Natural killer cell (primary cell): Measurements from ENCODE around the gene COL24A1. TPM values are rescaled to one million over a fixed set of nuclear protein-coding genes. Genes with fewer than 3 reads are reported as not detected.
"Not testable (repeated sequence)": the region's sequence is repeated elsewhere in the genome, so short reads cannot be mapped to it uniquely, and the experiment has no call there.

Source experiments
- ATAC-seq, 3 donors: fragments of 150-1000 bp in 2 of 3; fragments of 200-7000 bp in 1 of 3; cut with Tn5 transposase; 1 replicate in 1 of 3; 2 replicates in 2 of 3; pipeline ENCODE4 v1.10.0; 2021; ENCODE audit warnings: mild to moderate bottlenecking in 2 of 3, moderate library complexity in 2 of 3
- DNase-seq, 2 donors: peaks; one replicate each; pipeline versions ENCODE4 v3.0.0 to v3.0.0-alpha.2; 2013 to 2021; ENCODE audit warnings: mixed read lengths in 1 of 2
- H3K27ac ChIP-seq: one replicate; pipeline ENCODE4 v1.5.1; 2013; ENCODE audit warnings: mild to moderate bottlenecking, low read length
- H3K27me3 ChIP-seq: one replicate; pipeline ENCODE4 v1.6.1; 2013; ENCODE audit warnings: low read length; ENCODE audit not compliant: control insufficient read depth, insufficient read depth
- H3K36me3 ChIP-seq: one replicate; pipeline ENCODE4 v1.6.1; 2013; ENCODE audit warnings: low read length; ENCODE audit not compliant: control insufficient read depth, insufficient read depth
- H3K4me1 ChIP-seq: one replicate; pipeline ENCODE4 v1.6.1; 2013; ENCODE audit warnings: low read length; ENCODE audit not compliant: control insufficient read depth, insufficient read depth
- H3K4me3 ChIP-seq: one replicate; pipeline ENCODE4 v1.5.1; 2013; ENCODE audit warnings: low read length
- H3K9me3 ChIP-seq: one replicate; pipeline ENCODE4 v1.6.1; 2013; ENCODE audit warnings: low read length; ENCODE audit not compliant: control insufficient read depth, insufficient read depth
- H3K27ac Mint-ChIP-seq, 2 donors: one replicate each; pipeline ENCODE4 v1.8.0; 2022; ENCODE audit warnings: mild to moderate bottlenecking in 2 of 2, mixed read lengths in 2 of 2, moderate library complexity in 1 of 2
- H3K27me3 Mint-ChIP-seq, 2 donors: one replicate each; pipeline ENCODE4 v1.8.0; 2022; ENCODE audit warnings: low read depth in 2 of 2, mixed read lengths in 2 of 2
- H3K36me3 Mint-ChIP-seq: one replicate; pipeline ENCODE4 v1.8.0; 2022; ENCODE audit warnings: mixed read lengths
- H3K4me1 Mint-ChIP-seq, 2 donors: one replicate each; pipeline ENCODE4 v1.8.0; 2022; ENCODE audit warnings: mixed read lengths in 2 of 2
- H3K4me3 Mint-ChIP-seq: one replicate; pipeline ENCODE4 v1.8.0; 2022; ENCODE audit warnings: mild to moderate bottlenecking, moderate library complexity, mixed read lengths
- H3K9me3 Mint-ChIP-seq, 2 donors: one replicate each; pipeline ENCODE4 v1.8.0; 2022; ENCODE audit warnings: mixed read lengths in 2 of 2
- CTCF ChIP-seq: fragments of 200-600 bp; IDR thresholded peaks from one replicate; pipeline ENCODE4 v1.8.0; 2022; ENCODE audit warnings: antibody characterized with exemption
- WGBS: methylation state at CpG from one replicate; pipeline ENCODE4 v1.1.7; 2013; ENCODE audit warnings: missing lambda C conversion rate; ENCODE audit not compliant: insufficient coverage; 5-methylcytosine and 5-hydroxymethylcytosine counted together
- intact Hi-C: fragments of 100-400 bp; cut with micrococcal nuclease; formaldehyde crosslinking; loops from one replicate; pipeline ENCODE4 v1.14.2; 2022
- total RNA-seq, 4 donors: library from RNA; stranded (reverse); fragments of 120-200 nt in 1 of 4; gene quantifications; one replicate each; pipeline versions ENCODE4 v1.2.3 to v1.2.4, GENCODE V29; 2013 to 2022

The COL24A1 gene
- total RNA-seq, 3 donors from 2014 or later (not counting 1 experiment from before 2014, with no cell fraction given), result 0.20 to 0.54 (median 0.54) TPM

GRCh38 chr1:85743814-85744213 is 412.8 kb downstream of the COL24A1 start:
- no peaks in the 10 kb centered on the region for H3K4me1 ChIP-seq
- ATAC-seq (no peak), DNase-seq (no peak)
- no peak overlapping the region for H3K4me3 ChIP-seq
- H3K4me1 Mint-ChIP-seq, result no peaks in the 10 kb centered on the region
- peaks cover 0 to 7% of the 10 kb centered on the region in 2 donors for H3K27me3 Mint-ChIP-seq
- H3K27ac Mint-ChIP-seq, result no peak overlapping the region
- TF ChIP-seq CTCF, result no peak
- H3K36me3 ChIP-seq, result no peaks in the 10 kb centered on the region
- 78% methylated on average over 3 of the region's 3 CpGs for WGBS
- intact Hi-C loops, result no loop called here
- H3K4me3 Mint-ChIP-seq, result no peak overlapping the region
- no peaks in the 10 kb centered on the region for H3K9me3 Mint-ChIP-seq
- no peaks in the 10 kb centered on the region for H3K9me3 ChIP-seq
- H3K27ac ChIP-seq, result no peak overlapping the region
- no peaks in the 10 kb centered on the region for H3K36me3 Mint-ChIP-seq
- H3K27me3 ChIP-seq, result no peaks in the 10 kb centered on the region

GRCh38 chr1:85734931-85735330 is 421.6 kb downstream of the COL24A1 start:
- intact Hi-C loops, result no loop called here
- no peak for ATAC-seq
- Mint-ChIP-seq H3K27me3 (peaks cover 0 to 3% of the 10 kb centered on the region in 2 donors), H3K36me3 (no peaks in the 10 kb centered on the region), H3K4me1 (no peaks in the 10 kb centered on the region), H3K4me3 (no peak overlapping the region), H3K27ac (no peak overlapping the region), H3K9me3 (no peaks in the 10 kb centered on the region)
- H3K27me3 ChIP-seq, result no peaks in the 10 kb centered on the region
- WGBS, result 88% methylated on average over 1 of the region's 1 CpG
- no peak for DNase-seq
- H3K4me1 ChIP-seq, result no peaks in the 10 kb centered on the region
- no peaks in the 10 kb centered on the region for H3K36me3 ChIP-seq
- H3K9me3 ChIP-seq, result no peaks in the 10 kb centered on the region
- TF ChIP-seq CTCF, result no peak
- H3K27ac ChIP-seq, result no peak overlapping the region
- H3K4me3 ChIP-seq, result no peak overlapping the region

- no peak overlapping the region for H3K27ac Mint-ChIP-seq
- H3K4me1 Mint-ChIP-seq, result no peaks in the 10 kb centered on the region
- H3K4me1 ChIP-seq, result no peaks in the 10 kb centered on the region
- no peak for DNase-seq
- 96% methylated on average over 3 of the region's 7 CpGs for WGBS
- H3K4me3 ChIP-seq, result no peak overlapping the region
- no peak overlapping the region for H3K27ac ChIP-seq
- H3K36me3 ChIP-seq, result no peaks in the 10 kb centered on the region
- intact Hi-C loops, result no loop called here
- TF ChIP-seq CTCF, result no peak
- H3K9me3 Mint-ChIP-seq, result peaks cover 4 to 8% of the 10 kb centered on the region in 2 donors
- peaks cover 8% of the 10 kb centered on the region for H3K9me3 ChIP-seq
- no peak for ATAC-seq
- no peak overlapping the region for H3K4me3 Mint-ChIP-seq
- H3K36me3 Mint-ChIP-seq, result peaks cover 17% of the 10 kb centered on the region
- no peaks in the 10 kb centered on the region for H3K27me3 ChIP-seq
- peaks cover 22 to 23% of the 10 kb centered on the region in 2 donors for H3K27me3 Mint-ChIP-seq
Observed at GRCh38 chr1:85718678-85719340, 437.8 kb downstream of the COL24A1 start.

- ATAC-seq, H3K36me3 Mint-ChIP-seq, H3K4me3 ChIP-seq, H3K9me3 ChIP-seq, DNase-seq, H3K4me1 Mint-ChIP-seq, H3K9me3 Mint-ChIP-seq, H3K4me3 Mint-ChIP-seq, H3K27ac ChIP-seq, H3K27me3 ChIP-seq, H3K36me3 ChIP-seq, H3K27ac Mint-ChIP-seq, intact Hi-C loops, H3K4me1 ChIP-seq: not testable (repeated sequence)
- WGBS, result 84% methylated on average over 14 of the region's 14 CpGs
- peaks cover 11 to 19% of the 10 kb centered on the region in 2 donors for H3K27me3 Mint-ChIP-seq
Observed at GRCh38 chr1:85714418-85715114, 442.0 kb downstream of the COL24A1 start.
